22Rv1 (cell line): ENCODE data around the gene TMEM200A.

Experiments used
- ZFX ChIP-seq: fragments of 450-650 bp; IDR thresholded peaks from 2 replicates; pipeline ENCODE4 v1.6.1; 2017; ENCODE audit warnings: antibody characterized with exemption, borderline replicate concordance
- TF ChIP-seq, protein P1 (sequence below): fragments of 450-650 bp; IDR thresholded peaks from 2 replicates; pipeline ENCODE4 v1.5.1; 2017; ENCODE audit warnings: mild to moderate bottlenecking

DNA sequence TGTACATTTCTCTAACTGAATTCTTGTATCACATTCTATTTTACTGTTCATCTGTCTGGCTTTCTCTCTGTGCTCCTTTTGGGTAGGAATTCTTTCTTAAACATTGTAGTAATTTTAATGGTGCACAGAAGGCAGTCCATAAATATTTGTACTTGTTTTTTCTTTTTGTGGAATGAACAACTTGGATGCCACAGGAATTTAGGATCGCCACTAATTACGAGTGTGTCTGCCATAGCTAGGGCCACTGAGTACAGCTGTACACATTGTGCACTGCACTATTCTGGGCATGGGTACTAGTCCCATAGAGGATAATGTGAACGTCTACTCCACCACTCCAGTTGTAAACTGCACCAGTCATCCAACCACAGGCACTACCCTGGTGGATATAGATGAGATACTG is 39.3 kb upstream of the TMEM200A start:
- TF ChIP-seq, protein P1, sequence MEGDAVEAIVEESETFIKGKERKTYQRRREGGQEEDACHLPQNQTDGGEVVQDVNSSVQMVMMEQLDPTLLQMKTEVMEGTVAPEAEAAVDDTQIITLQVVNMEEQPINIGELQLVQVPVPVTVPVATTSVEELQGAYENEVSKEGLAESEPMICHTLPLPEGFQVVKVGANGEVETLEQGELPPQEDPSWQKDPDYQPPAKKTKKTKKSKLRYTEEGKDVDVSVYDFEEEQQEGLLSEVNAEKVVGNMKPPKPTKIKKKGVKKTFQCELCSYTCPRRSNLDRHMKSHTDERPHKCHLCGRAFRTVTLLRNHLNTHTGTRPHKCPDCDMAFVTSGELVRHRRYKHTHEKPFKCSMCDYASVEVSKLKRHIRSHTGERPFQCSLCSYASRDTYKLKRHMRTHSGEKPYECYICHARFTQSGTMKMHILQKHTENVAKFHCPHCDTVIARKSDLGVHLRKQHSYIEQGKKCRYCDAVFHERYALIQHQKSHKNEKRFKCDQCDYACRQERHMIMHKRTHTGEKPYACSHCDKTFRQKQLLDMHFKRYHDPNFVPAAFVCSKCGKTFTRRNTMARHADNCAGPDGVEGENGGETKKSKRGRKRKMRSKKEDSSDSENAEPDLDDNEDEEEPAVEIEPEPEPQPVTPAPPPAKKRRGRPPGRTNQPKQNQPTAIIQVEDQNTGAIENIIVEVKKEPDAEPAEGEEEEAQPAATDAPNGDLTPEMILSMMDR, result no peak
- TF ChIP-seq ZFX, result no peak
